IMR-90 (cell line): ENCODE results near the gene DHRSX. TPM values are rescaled to one million over a fixed set of nuclear protein-coding genes. Genes with fewer than 3 reads are reported as not detected.

Experiments
- ATAC-seq: fragments of 200-7000 bp; cut with Tn5 transposase; 2 replicates; pipeline ENCODE4 v1.9.1; 2020; ENCODE audit warnings: low read depth, mild to moderate bottlenecking, moderate library complexity
- BruUV-seq: library from RNA; stranded (reverse); fragments of 400-500 nt; replicated peaks from 2 replicates; lab custom pipeline; 2021; lab: Mats Ljungman, UMichigan
- CTCF ChIA-PET: fragments of 300-600 bp; formaldehyde crosslinking; extraction: SDS; loops from one replicate; lab custom pipeline; 2021; ENCODE audit warnings: antibody characterized with exemption; lab: Yijun Ruan, JAX
- POLR2A ChIA-PET: fragments of 300-600 bp; sonication (Branson Sonifier 250); formaldehyde crosslinking; loops from one replicate; lab custom pipeline; 2022; ENCODE audit warnings: antibody characterized with exemption; ENCODE audit not compliant: unreplicated experiment; lab: Charles Lee
- DNase-seq: peaks from one replicate; pipeline ENCODE4 v3.0.0; 2013
- H2AFZ ChIP-seq: replicated peaks from 2 replicates; pipeline ENCODE3; 2013; ENCODE audit warnings: low read length, mild to moderate bottlenecking; ENCODE audit not compliant: poor library complexity
- H2AK5ac ChIP-seq: 2 replicates; pipeline ENCODE4 v1.6.1; 2013; ENCODE audit warnings: low read depth, low read length, inconsistent platforms
- H2AK9ac ChIP-seq: replicated peaks from 2 replicates; pipeline ENCODE3; 2013; ENCODE audit warnings: mild to moderate bottlenecking, low read depth, low read length, moderate library complexity; ENCODE audit not compliant: poor library complexity
- H2BK120ac ChIP-seq: 2 replicates; pipeline ENCODE4 v1.6.1; 2013; ENCODE audit warnings: low read depth, low read length, inconsistent platforms
- H2BK15ac ChIP-seq: 3 replicates; pipeline ENCODE4 v1.6.1; 2013; ENCODE audit warnings: low read depth, low read length, inconsistent platforms
- H2BK20ac ChIP-seq: 2 replicates; pipeline ENCODE4 v1.6.1; 2013; ENCODE audit warnings: low read depth, mild to moderate bottlenecking, inconsistent platforms, low read length, moderate library complexity
- H2BK5ac ChIP-seq: 2 replicates; pipeline ENCODE4 v1.6.1; 2013; ENCODE audit warnings: mild to moderate bottlenecking, low read depth, low read length, inconsistent platforms; ENCODE audit not compliant: poor library complexity, severe bottlenecking
- H3K14ac ChIP-seq: replicated peaks from 2 replicates; pipeline ENCODE4 v1.6.1; 2013; ENCODE audit warnings: low read depth, low read length, inconsistent platforms
- H3K18ac ChIP-seq: 2 replicates; pipeline ENCODE4 v1.6.1; 2013; ENCODE audit warnings: low read depth, low read length, control low read depth
- H3K23ac ChIP-seq: 2 replicates; pipeline ENCODE4 v1.6.1; 2013; ENCODE audit warnings: low read depth, low read length, inconsistent platforms
- H3K27ac ChIP-seq: 2 replicates; pipeline ENCODE4 v1.5.1; 2013; ENCODE audit warnings: mild to moderate bottlenecking, control low read depth, low read length; ENCODE audit not compliant: insufficient read depth
- H3K27me3 ChIP-seq: 2 replicates; pipeline ENCODE4 v1.6.1; 2013; ENCODE audit warnings: low read length; ENCODE audit not compliant: control insufficient read depth, insufficient read depth
- H3K36me3 ChIP-seq: 2 replicates; pipeline ENCODE4 v1.6.1; 2013; ENCODE audit warnings: low read length, mixed read lengths; ENCODE audit not compliant: control insufficient read depth, insufficient read depth
- H3K4ac ChIP-seq: 2 replicates; pipeline ENCODE4 v1.6.1; 2013; ENCODE audit warnings: low read depth, low read length, inconsistent platforms
- H3K4me1 ChIP-seq: 2 replicates; pipeline ENCODE4 v1.6.1; 2013; ENCODE audit warnings: low read length, mixed read lengths; ENCODE audit not compliant: control insufficient read depth, insufficient read depth
- H3K4me2 ChIP-seq: 2 replicates; pipeline ENCODE4 v1.6.1; 2013; ENCODE audit warnings: low read depth, mild to moderate bottlenecking, control low read depth, low read length, moderate library complexity
- H3K4me3 ChIP-seq: 2 replicates; pipeline ENCODE4 v1.5.1; 2013; ENCODE audit warnings: low read depth, mild to moderate bottlenecking, control low read depth, low read length, moderate library complexity; ENCODE audit not compliant: insufficient read depth
- H3K56ac ChIP-seq: 2 replicates; pipeline ENCODE4 v1.6.1; 2013; ENCODE audit warnings: low read length, inconsistent platforms; ENCODE audit not compliant: insufficient read depth; ENCODE audit errors: extremely low read depth
- H3K79me1 ChIP-seq, 2 experiments: 2 replicates each; pipeline ENCODE4 v1.6.1; 2013; ENCODE audit warnings: low read length in 2 of 2, inconsistent platforms in 1 of 2, low read depth in 1 of 2
- H3K9ac ChIP-seq: 2 replicates; pipeline ENCODE4 v1.6.1; 2013; ENCODE audit warnings: low read depth, low read length, control low read depth
- H3K9me1 ChIP-seq: 2 replicates; pipeline ENCODE4 v1.6.1; 2013; ENCODE audit warnings: low read length, inconsistent platforms; ENCODE audit not compliant: insufficient read depth
- H3K9me3 ChIP-seq: 2 replicates; pipeline ENCODE4 v1.6.1; 2013; ENCODE audit warnings: low read length; ENCODE audit not compliant: control insufficient read depth, insufficient read depth
- H4K20me1 ChIP-seq: 2 replicates; pipeline ENCODE4 v1.6.1; 2013; ENCODE audit warnings: low read length, inconsistent platforms; ENCODE audit not compliant: insufficient read depth
- H4K5ac ChIP-seq: 2 replicates; pipeline ENCODE4 v1.6.1; 2013; ENCODE audit warnings: mild to moderate bottlenecking, low read depth, low read length, control low read depth
- H4K8ac ChIP-seq, 2 experiments: 2 replicates each; pipeline ENCODE4 v1.6.1; 2013; ENCODE audit warnings: low read depth in 2 of 2, low read length in 2 of 2, control low read depth in 1 of 2, inconsistent platforms in 1 of 2
- H4K91ac ChIP-seq: 2 replicates; pipeline ENCODE4 v1.6.1; 2013; ENCODE audit warnings: low read depth, low read length, inconsistent platforms; ENCODE audit not compliant: insufficient read depth
- BHLHE40 ChIP-seq: fragments of 150-350 bp; IDR thresholded peaks from 2 replicates; pipeline ENCODE4 v1.6.1; 2016; ENCODE audit warnings: mild to moderate bottlenecking, low read depth, low read length
- FOS ChIP-seq: fragments of 150-350 bp; IDR thresholded peaks from 2 replicates; pipeline ENCODE4 v1.6.1; 2016; ENCODE audit warnings: low read depth, low read length
- MAFK ChIP-seq: IDR thresholded peaks from 2 replicates; pipeline ENCODE4 v1.6.1; 2012; ENCODE audit warnings: low read depth, low read length, improper control_type of control experiment
- NFE2L2 ChIP-seq: fragments of 150-350 bp; IDR thresholded peaks from 2 replicates; pipeline ENCODE4 v1.6.1; 2016; ENCODE audit warnings: low read depth, mild to moderate bottlenecking, low read length
- POLR2A ChIP-seq: IDR thresholded peaks from 2 replicates; pipeline ENCODE4 v1.6.1; 2012; ENCODE audit warnings: mild to moderate bottlenecking, low read depth, low read length
- RCOR1 ChIP-seq: IDR thresholded peaks from 2 replicates; pipeline ENCODE4 v1.6.1; 2012; ENCODE audit warnings: mild to moderate bottlenecking, low read length, improper control_type of control experiment; ENCODE audit not compliant: insufficient replicate concordance
- RFX5 ChIP-seq: IDR thresholded peaks from 2 replicates; pipeline ENCODE4 v1.8.0; 2012; ENCODE audit warnings: low read depth, mild to moderate bottlenecking, low read length, moderate library complexity
- SMC3 ChIP-seq: fragments of 150-350 bp; IDR thresholded peaks from 2 replicates; pipeline ENCODE4 v1.6.1; 2016; ENCODE audit warnings: low read depth, mild to moderate bottlenecking, antibody characterized with exemption, low read length, moderate library complexity
- WGBS, 2 experiments: methylation state at CpG; one replicate each; pipeline versions ENCODE4 v1.1.5 to v1.1.7; 2013; ENCODE audit warnings: missing lambda C conversion rate in 2 of 2; ENCODE audit not compliant: insufficient read length in 1 of 2; ENCODE audit errors: extremely low coverage in 2 of 2; 5-methylcytosine and 5-hydroxymethylcytosine counted together
- dilution Hi-C: fragments of 300-500 bp; cut with HindIII; formaldehyde crosslinking; loops from one replicate; pipeline ENCODE4 v1.14.3; 2018; ENCODE audit warnings: low sequenced_read_pairs; ENCODE audit not compliant: unreplicated experiment
- in situ Hi-C: fragments of 300-500 bp; cut with MboI; formaldehyde crosslinking; loops from 3 replicates; pipeline ENCODE4 v1.14.3; 2019; ENCODE audit warnings: low sequenced_read_pairs, inconsistent platforms, mixed read lengths
- intact Hi-C: fragments of 100-400 bp; cut with micrococcal nuclease; formaldehyde crosslinking; loops from 2 replicates; pipeline ENCODE4 v1.10.0; 2022
- polyA plus RNA-seq, 3 experiments: library from polyadenylated mRNA; depleted of rRNA; stranded (reverse); fragments of >200 nt; gene quantifications; 2 replicates each; pipeline ENCODE4 v1.2.3, GENCODE V29; 2012; ENCODE audit warnings: low replicate concordance in 1 of 3
- total RNA-seq: library from RNA; depleted of rRNA; stranded (reverse); fragments of >200 nt; gene quantifications from 2 replicates; pipeline ENCODE4 v1.2.3, GENCODE V29; 2012
- TF ChIP-seq, protein P1 (sequence below): fragments of 150-350 bp; IDR thresholded peaks from 2 replicates; pipeline ENCODE4 v1.6.1; 2017; ENCODE audit warnings: mild to moderate bottlenecking, antibody characterized with exemption, low read length, low read depth
- TF ChIP-seq, protein P2 (sequence below): conservative IDR thresholded peaks from 2 replicates; pipeline ENCODE4 v1.5.1; 2012; ENCODE audit warnings: mild to moderate bottlenecking, low read depth, low read length, improper control_type of control experiment
- TF ChIP-seq, protein P3 (sequence below): fragments of 150-350 bp; IDR thresholded peaks from 2 replicates; pipeline ENCODE4 v1.6.1; 2016; ENCODE audit warnings: low read depth, mild to moderate bottlenecking, low read length, moderate library complexity, borderline replicate concordance

DHRSX gene
- total and polyA plus RNA-seq, 2 of the 4 experiments (the other 2 are of a cell fraction): 26.2 to 38.0 TPM

DNA sequence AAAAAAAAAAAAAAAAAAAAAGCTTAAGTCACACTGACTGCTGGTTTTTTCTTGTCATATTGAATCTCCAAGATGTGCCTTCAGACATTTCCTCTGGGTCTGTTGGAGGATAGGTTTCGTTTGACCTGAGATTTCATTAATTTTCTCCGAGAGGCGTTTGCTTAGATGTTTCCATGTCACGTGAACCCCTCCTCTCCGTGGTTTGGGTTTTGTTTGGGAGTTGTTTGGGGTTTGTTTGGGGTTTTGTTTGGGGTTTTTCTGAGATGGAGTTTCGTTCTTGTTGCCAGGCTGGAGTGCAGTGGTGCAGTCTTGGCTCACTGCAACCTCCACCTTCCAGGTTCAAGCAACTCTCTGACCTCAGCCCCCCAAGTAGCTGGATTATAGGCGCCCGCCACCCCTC, 40.8 kb upstream of the DHRSX start:
- H2BK5ac ChIP-seq: no peak overlapping the region
- BruUV-seq: no TSS peak
- no peak for TF ChIP-seq MAFK
- TF ChIP-seq, protein P1, sequence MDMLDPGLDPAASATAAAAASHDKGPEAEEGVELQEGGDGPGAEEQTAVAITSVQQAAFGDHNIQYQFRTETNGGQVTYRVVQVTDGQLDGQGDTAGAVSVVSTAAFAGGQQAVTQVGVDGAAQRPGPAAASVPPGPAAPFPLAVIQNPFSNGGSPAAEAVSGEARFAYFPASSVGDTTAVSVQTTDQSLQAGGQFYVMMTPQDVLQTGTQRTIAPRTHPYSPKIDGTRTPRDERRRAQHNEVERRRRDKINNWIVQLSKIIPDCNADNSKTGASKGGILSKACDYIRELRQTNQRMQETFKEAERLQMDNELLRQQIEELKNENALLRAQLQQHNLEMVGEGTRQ: no peak
- TF ChIP-seq BHLHE40: no peak
- TF ChIP-seq FOS: no peak
- no peak for TF ChIP-seq RFX5
- TF ChIP-seq NFE2L2: no peak
- no peak for TF ChIP-seq POLR2A
- TF ChIP-seq, protein P2, sequence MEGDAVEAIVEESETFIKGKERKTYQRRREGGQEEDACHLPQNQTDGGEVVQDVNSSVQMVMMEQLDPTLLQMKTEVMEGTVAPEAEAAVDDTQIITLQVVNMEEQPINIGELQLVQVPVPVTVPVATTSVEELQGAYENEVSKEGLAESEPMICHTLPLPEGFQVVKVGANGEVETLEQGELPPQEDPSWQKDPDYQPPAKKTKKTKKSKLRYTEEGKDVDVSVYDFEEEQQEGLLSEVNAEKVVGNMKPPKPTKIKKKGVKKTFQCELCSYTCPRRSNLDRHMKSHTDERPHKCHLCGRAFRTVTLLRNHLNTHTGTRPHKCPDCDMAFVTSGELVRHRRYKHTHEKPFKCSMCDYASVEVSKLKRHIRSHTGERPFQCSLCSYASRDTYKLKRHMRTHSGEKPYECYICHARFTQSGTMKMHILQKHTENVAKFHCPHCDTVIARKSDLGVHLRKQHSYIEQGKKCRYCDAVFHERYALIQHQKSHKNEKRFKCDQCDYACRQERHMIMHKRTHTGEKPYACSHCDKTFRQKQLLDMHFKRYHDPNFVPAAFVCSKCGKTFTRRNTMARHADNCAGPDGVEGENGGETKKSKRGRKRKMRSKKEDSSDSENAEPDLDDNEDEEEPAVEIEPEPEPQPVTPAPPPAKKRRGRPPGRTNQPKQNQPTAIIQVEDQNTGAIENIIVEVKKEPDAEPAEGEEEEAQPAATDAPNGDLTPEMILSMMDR: no peak
- TF ChIP-seq, protein P3, sequence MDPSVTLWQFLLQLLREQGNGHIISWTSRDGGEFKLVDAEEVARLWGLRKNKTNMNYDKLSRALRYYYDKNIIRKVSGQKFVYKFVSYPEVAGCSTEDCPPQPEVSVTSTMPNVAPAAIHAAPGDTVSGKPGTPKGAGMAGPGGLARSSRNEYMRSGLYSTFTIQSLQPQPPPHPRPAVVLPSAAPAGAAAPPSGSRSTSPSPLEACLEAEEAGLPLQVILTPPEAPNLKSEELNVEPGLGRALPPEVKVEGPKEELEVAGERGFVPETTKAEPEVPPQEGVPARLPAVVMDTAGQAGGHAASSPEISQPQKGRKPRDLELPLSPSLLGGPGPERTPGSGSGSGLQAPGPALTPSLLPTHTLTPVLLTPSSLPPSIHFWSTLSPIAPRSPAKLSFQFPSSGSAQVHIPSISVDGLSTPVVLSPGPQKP: no peak
- TF ChIP-seq RCOR1: no peak
- TF ChIP-seq SMC3: no peak
- H3K18ac ChIP-seq: no peak overlapping the region
- no peak overlapping the region for H3K23ac ChIP-seq
- H4K5ac ChIP-seq: no peak overlapping the region
- H3K27me3 ChIP-seq: peaks cover 6% of the 10 kb centered on the region; the same call in 1 of the 2 replicates
- no peak overlapping the region for H4K91ac ChIP-seq
- no peak overlapping the region for H3K4me3 ChIP-seq
- no peak overlapping the region for H2BK20ac ChIP-seq
- in situ Hi-C loops (no loop called here), dilution Hi-C loops (no loop called here), intact Hi-C loops (no loop called here)
- ChIA-PET CTCF (no interaction called here), POLR2A (no interaction called here)
- H3K27ac ChIP-seq: no peak overlapping the region
- H3K4me1 ChIP-seq: no peaks in the 10 kb centered on the region
- no peak overlapping the region for H4K8ac ChIP-seq
- H4K20me1 ChIP-seq: no peaks in the 10 kb centered on the region
- H3K36me3 ChIP-seq: no peaks in the 10 kb centered on the region
- H3K79me1 ChIP-seq: no peaks in the 10 kb centered on the region
- H3K9me3 ChIP-seq: peaks cover 2% of the 10 kb centered on the region; the same call in 1 of the 2 replicates
- H3K14ac ChIP-seq: no peak overlapping the region
- no peak overlapping the region for H2AK9ac ChIP-seq
- H2BK15ac ChIP-seq: no peak overlapping the region
- no CpG with 5 or more reads among the region's 8 CpGs for WGBS, 2 experiments
- no peak overlapping the region for H3K4ac ChIP-seq
- no peak overlapping the region for H3K56ac ChIP-seq
- H2AK5ac ChIP-seq: no peak overlapping the region
- no peak overlapping the region for H2BK120ac ChIP-seq
- no peak overlapping the region for H2AFZ ChIP-seq
- H3K9me1 ChIP-seq: no peaks in the 10 kb centered on the region
- no peak for DNase-seq
- no peak for ATAC-seq
- H3K9ac ChIP-seq: no peak overlapping the region
- H3K4me2 ChIP-seq: no peak overlapping the region
